Dendritic cell treated with granulocyte-macrophage colony-stimulating factor and Interleukin-4, amounts not matched to agents 40 ng/mL and 50 ng/mL, for 4 days (primary cell): ENCODE measurements around the gene ALG1.
A peak's percentile ranks its signal among the peaks of the same experiment; 100 is the strongest.
"Not testable (repeated sequence)": the region's sequence is repeated elsewhere in the genome, so short reads cannot be mapped to it uniquely, and the experiment has no call there.

Experiments used
- H3K27ac Mint-ChIP-seq: one replicate; pipeline ENCODE4 v1.8.0; 2022; ENCODE audit warnings: mild to moderate bottlenecking, mixed read lengths
- H3K27me3 Mint-ChIP-seq: one replicate; pipeline ENCODE4 v1.8.0; 2022; ENCODE audit warnings: mild to moderate bottlenecking, mixed read lengths
- H3K36me3 Mint-ChIP-seq: one replicate; pipeline ENCODE4 v1.8.0; 2022; ENCODE audit warnings: low read depth, mixed read lengths
- H3K4me1 Mint-ChIP-seq: one replicate; pipeline ENCODE4 v1.8.0; 2022; ENCODE audit warnings: low read depth, mixed read lengths
- H3K4me3 Mint-ChIP-seq: one replicate; pipeline ENCODE4 v1.8.0; 2022; ENCODE audit warnings: mild to moderate bottlenecking, moderate library complexity, mixed read lengths
- H3K9me3 Mint-ChIP-seq: one replicate; pipeline ENCODE4 v1.8.0; 2022; ENCODE audit warnings: mixed read lengths
- intact Hi-C: fragments of 100-400 bp; cut with micrococcal nuclease; formaldehyde crosslinking; loops from one replicate; pipeline ENCODE4 v1.15.0; 2022

Gene ALG1

GRCh38 chr16:5088936-5089335 lies 17.3 kb downstream of the ALG1 start:
- peaks cover 98% of the 10 kb centered on the region for H3K36me3 Mint-ChIP-seq
- intact Hi-C loops, H3K27ac Mint-ChIP-seq, H3K9me3 Mint-ChIP-seq, H3K4me3 Mint-ChIP-seq, H3K27me3 Mint-ChIP-seq, H3K4me1 Mint-ChIP-seq: not testable (repeated sequence)

- H3K27ac Mint-ChIP-seq, H3K4me1 Mint-ChIP-seq: not testable (repeated sequence)
- intact Hi-C loops, result loop anchor here (5.0 kb wide), 1 partner anchor 33 kb away; no protein-coding TSS in a partner anchor
Observed at GRCh38 chr16:5089911-5090555, 18.4 kb downstream of the ALG1 start.

GRCh38 chr16:5090592-5090991 lies 18.9 kb downstream of the ALG1 start:
- H3K4me3 Mint-ChIP-seq, H3K27ac Mint-ChIP-seq, H3K27me3 Mint-ChIP-seq, H3K4me1 Mint-ChIP-seq, H3K9me3 Mint-ChIP-seq: not testable (repeated sequence)
- H3K36me3 Mint-ChIP-seq, result peaks cover 84% of the 10 kb centered on the region
- intact Hi-C loops, result loop anchor here (5.0 kb wide), 1 partner anchor 33 kb away; no protein-coding TSS in a partner anchor

More at GRCh38 chr16:5089911-5090555, 18.4 kb downstream of the ALG1 start:
- not testable (repeated sequence) for H3K9me3 Mint-ChIP-seq, H3K27me3 Mint-ChIP-seq, H3K4me3 Mint-ChIP-seq
- peaks cover 90% of the 10 kb centered on the region for H3K36me3 Mint-ChIP-seq

GRCh38 chr16:5093081-5093480 lies 21.4 kb downstream of the ALG1 start:
- not testable (repeated sequence) for H3K4me3 Mint-ChIP-seq, H3K9me3 Mint-ChIP-seq, H3K27ac Mint-ChIP-seq, H3K27me3 Mint-ChIP-seq
- Mint-ChIP-seq H3K4me1 (peaks cover 20% of the 10 kb centered on the region), H3K36me3 (peaks cover 67% of the 10 kb centered on the region)
- intact Hi-C loops, result loop anchor here (5.0 kb wide), 1 partner anchor 36 kb away; no protein-coding TSS in a partner anchor

GRCh38 chr16:5093746-5094145 lies 22.1 kb downstream of the ALG1 start:
- not testable (repeated sequence) for H3K9me3 Mint-ChIP-seq, H3K27ac Mint-ChIP-seq, H3K27me3 Mint-ChIP-seq, H3K4me3 Mint-ChIP-seq
- intact Hi-C loops, result loop anchor here (5.0 kb wide), 1 partner anchor 36 kb away; no protein-coding TSS in a partner anchor
- Mint-ChIP-seq H3K4me1 (peaks cover 20% of the 10 kb centered on the region), H3K36me3 (peaks cover 60% of the 10 kb centered on the region)

- H3K4me1 Mint-ChIP-seq, result peaks cover 20% of the 10 kb centered on the region
- H3K4me3 Mint-ChIP-seq, H3K27ac Mint-ChIP-seq, H3K9me3 Mint-ChIP-seq: not testable (repeated sequence)
- intact Hi-C loops, result loop anchor here (5.0 kb wide), 1 partner anchor 138 kb away; the partner anchor contains the start of gene SEC14L5
- peaks cover 45% of the 10 kb centered on the region for H3K36me3 Mint-ChIP-seq
- peaks cover 10% of the 10 kb centered on the region for H3K27me3 Mint-ChIP-seq
Observed at GRCh38 chr16:5095145-5095830, 23.6 kb downstream of the ALG1 start.

GRCh38 chr16:5096437-5097060 lies 24.9 kb downstream of the ALG1 start:
- peak overlapping the region; percentile 86 for H3K4me3 Mint-ChIP-seq
- not testable (repeated sequence) for H3K9me3 Mint-ChIP-seq
- peaks cover 32% of the 10 kb centered on the region for H3K36me3 Mint-ChIP-seq

GRCh38 chr16:5097061-5097469 lies 25.4 kb downstream of the ALG1 start:
- Mint-ChIP-seq H3K4me1 (peaks cover 17% of the 10 kb centered on the region), H3K27ac (peak overlapping the region; percentile 88)

More at GRCh38 chr16:5096437-5097060, 24.9 kb downstream of the ALG1 start:
- Mint-ChIP-seq H3K27me3 (peaks cover 23% of the 10 kb centered on the region), H3K27ac (peak overlapping the region; percentile 88), H3K4me1 (peaks cover 20% of the 10 kb centered on the region)
- intact Hi-C loops, result loop anchor here (5.0 kb wide), 1 partner anchor 139 kb away; the partner anchor contains the start of gene SEC14L5

GRCh38 chr16:5097470-5098220 lies 26.0 kb downstream of the ALG1 start, which contains the start of gene EEF2KMT:
Gene EEF2KMT, minus strand, starts transcription at chr16:5097795. Its CDS starts 56 bp downstream, at chr16:5097739.
- peaks cover 33% of the 10 kb centered on the region for H3K27me3 Mint-ChIP-seq

More at GRCh38 chr16:5097061-5097469, 25.4 kb downstream of the ALG1 start:
- H3K9me3 Mint-ChIP-seq, result not testable (repeated sequence)
- H3K36me3 Mint-ChIP-seq, result peaks cover 28% of the 10 kb centered on the region
- H3K27me3 Mint-ChIP-seq, result peaks cover 27% of the 10 kb centered on the region
- intact Hi-C loops, result loop anchor here (5.0 kb wide), 1 partner anchor 140 kb away; the partner anchor contains the start of gene SEC14L5
- peak overlapping the region; percentile 86 for H3K4me3 Mint-ChIP-seq

GRCh38 chr16:5098221-5099159 lies 26.8 kb downstream of the ALG1 start:
- intact Hi-C loops, result loop anchor here (5.0 kb wide), 1 partner anchor 141 kb away; the partner anchor contains the start of gene SEC14L5

More at GRCh38 chr16:5097470-5098220, 26.0 kb downstream of the ALG1 start, which contains the start of gene EEF2KMT:
- Mint-ChIP-seq H3K4me3 (peak within 1 kb of the TSS; percentile 86), H3K27ac (peak within 1 kb of the TSS; percentile 88), H3K36me3 (peaks cover 23% of the 10 kb centered on the region), H3K4me1 (peaks cover 14% of the 10 kb centered on the region)
- H3K9me3 Mint-ChIP-seq, result not testable (repeated sequence)
- intact Hi-C loops, result loop anchor here (5.0 kb wide), 1 partner anchor 140 kb away; the partner anchor contains the start of gene SEC14L5

GRCh38 chr16:5099174-5099573 lies 27.5 kb downstream of the ALG1 start:
- intact Hi-C loops, result loop anchor here (5.0 kb wide), 1 partner anchor 142 kb away; the partner anchor contains the start of gene SEC14L5
- Mint-ChIP-seq H3K27me3 (peaks cover 40% of the 10 kb centered on the region), H3K4me1 (peaks cover 14% of the 10 kb centered on the region)
- not testable (repeated sequence) for H3K4me3 Mint-ChIP-seq, H3K36me3 Mint-ChIP-seq, H3K27ac Mint-ChIP-seq, H3K9me3 Mint-ChIP-seq

More at GRCh38 chr16:5098221-5099159, 26.8 kb downstream of the ALG1 start:
- peaks cover 14% of the 10 kb centered on the region for H3K4me1 Mint-ChIP-seq
- H3K4me3 Mint-ChIP-seq, result peak overlapping the region; percentile 86
- peaks cover 40% of the 10 kb centered on the region for H3K27me3 Mint-ChIP-seq
- H3K27ac Mint-ChIP-seq, result peak overlapping the region; percentile 88
- peaks cover 15% of the 10 kb centered on the region for H3K36me3 Mint-ChIP-seq
- not testable (repeated sequence) for H3K9me3 Mint-ChIP-seq

- H3K4me1 Mint-ChIP-seq, intact Hi-C loops, H3K4me3 Mint-ChIP-seq, H3K36me3 Mint-ChIP-seq, H3K27ac Mint-ChIP-seq, H3K9me3 Mint-ChIP-seq: not testable (repeated sequence)
- H3K27me3 Mint-ChIP-seq, result peaks cover 51% of the 10 kb centered on the region
Observed at GRCh38 chr16:5103296-5104032, 31.8 kb downstream of the ALG1 start.
